Measurements from ENCODE around the gene RNF220.

DNA sequence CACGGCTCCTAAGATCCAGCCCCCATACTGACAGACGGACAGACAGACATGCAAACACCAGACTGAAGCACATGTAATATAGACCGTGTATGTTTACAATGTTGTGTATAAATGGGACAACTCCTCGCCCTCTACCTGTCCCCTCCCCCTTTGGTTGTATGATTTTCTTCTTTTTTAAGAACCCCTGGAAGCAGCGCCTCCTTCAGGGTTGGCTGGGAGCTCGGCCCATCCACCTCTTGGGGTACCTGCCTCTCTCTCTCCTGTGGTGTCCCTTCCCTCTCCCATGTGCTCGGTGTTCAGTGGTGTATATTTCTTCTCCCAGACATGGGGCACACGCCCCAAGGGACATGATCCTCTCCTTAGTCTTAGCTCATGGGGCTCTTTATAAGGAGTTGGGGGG is 246.0 kb downstream of the RNF220 start:
- TF ChIP-seq POLR2A (IDR thresholded peaks at IDR 0.05; ENCODE audit: low read depth, low read length) (no peak), POLR2AphosphoS5 (IDR thresholded peaks at IDR 0.05; ENCODE audit: low read depth, low read length) (no peak), TAF1 (IDR thresholded peaks at IDR 0.05; ENCODE audit: borderline replicate concordance, low read depth, low read length) (no peak)

All from GM12892 (cell line).